GM18505 (cell line): Measurements from ENCODE around the gene UNC119B.
A peak's percentile ranks its signal among the peaks of the same experiment; 100 is the strongest.

ENCODE experiments used
- ATAC-seq: cut with Tn5 transposase; IDR thresholded peaks from one replicate; pipeline ENCODE4 v1.9.1; 2021; ENCODE audit not compliant: unreplicated experiment
- POLR2A ChIP-seq: IDR thresholded peaks from 4 replicates; pipeline ENCODE4 v1.6.1; 2011; ENCODE audit warnings: borderline replicate concordance; ENCODE audit not compliant: insufficient read depth, insufficient read length; ENCODE audit errors: extremely low read depth

UNC119B gene

GRCh38 chr12:120678572-120678971 lies 31.7 kb upstream of the UNC119B start:
- no peak for TF ChIP-seq POLR2A
- ATAC-seq = no peak

- ATAC-seq = no peak
- no peak for TF ChIP-seq POLR2A
Observed at GRCh38 chr12:120680165-120680738, 30.0 kb upstream of the UNC119B start.

GRCh38 chr12:120684523-120684932 lies 25.7 kb upstream of the UNC119B start:
- TF ChIP-seq POLR2A = no peak
- no peak for ATAC-seq

GRCh38 chr12:120685522-120685921 lies 24.7 kb upstream of the UNC119B start:
- TF ChIP-seq POLR2A = no peak
- no peak for ATAC-seq

- peak; percentile 73 for ATAC-seq
- TF ChIP-seq POLR2A = peak; percentile 73
Observed at GRCh38 chr12:120686151-120686689, 24.0 kb upstream of the UNC119B start.

DNA sequence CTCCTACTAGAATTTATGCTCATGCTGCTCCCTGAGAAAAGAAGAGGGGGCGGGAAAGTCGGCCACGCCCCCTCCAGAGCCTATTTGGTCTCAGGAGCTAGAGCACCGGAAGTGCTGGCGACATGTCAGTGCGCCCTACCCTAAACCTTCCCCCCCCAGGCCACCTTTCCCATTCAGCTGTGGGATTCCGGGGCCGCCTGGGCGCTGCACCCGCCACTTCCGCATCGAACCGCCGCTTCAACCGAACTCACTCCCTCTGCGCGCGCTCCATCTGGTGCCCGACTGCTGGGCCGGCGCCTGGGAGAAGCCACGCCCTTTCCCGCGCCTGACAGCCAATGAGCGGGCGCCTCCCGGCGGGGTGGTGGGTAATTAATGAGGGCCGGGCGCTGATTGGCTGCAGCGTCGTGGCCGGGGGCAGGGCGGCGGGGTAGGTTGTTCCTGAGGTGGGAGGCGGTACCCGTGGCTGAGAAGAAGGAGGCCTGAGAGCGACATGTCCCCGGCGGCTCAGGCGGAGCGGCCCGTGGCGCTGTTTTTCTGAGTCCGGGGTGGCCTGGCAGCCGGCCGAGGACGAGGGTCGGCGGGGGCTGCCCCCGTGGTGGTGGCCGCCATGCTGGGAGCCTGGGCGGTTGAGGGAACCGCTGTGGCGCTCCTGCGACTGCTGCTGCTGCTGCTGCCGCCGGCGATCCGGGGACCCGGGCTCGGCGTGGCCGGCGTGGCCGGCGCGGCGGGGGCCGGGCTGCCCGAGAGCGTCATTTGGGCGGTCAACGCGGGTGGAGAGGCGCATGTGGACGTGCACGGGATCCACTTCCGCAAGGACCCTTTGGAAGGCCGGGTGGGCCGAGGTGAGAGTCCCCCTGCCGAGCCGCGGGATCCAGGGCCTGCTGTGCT lies 23.3 kb upstream of the UNC119B start, which contains the start of gene MLEC:
MLEC (plus strand) TSS at position 460 of the 888 bp plus-strand sequence; CDS start at position 608, 148 bp downstream.
- TF ChIP-seq POLR2A = peak; percentile 75
- peak; percentile 68 for ATAC-seq

- no peak for TF ChIP-seq POLR2A
- ATAC-seq = no peak
Observed at GRCh38 chr12:120687578-120688289, 22.5 kb upstream of the UNC119B start.

- ATAC-seq = no peak
- TF ChIP-seq POLR2A = no peak
Observed at GRCh38 chr12:120688527-120689071, 21.7 kb upstream of the UNC119B start.

- ATAC-seq = no peak
- TF ChIP-seq POLR2A = no peak
Observed at GRCh38 chr12:120689397-120690082, 20.7 kb upstream of the UNC119B start.

DNA sequence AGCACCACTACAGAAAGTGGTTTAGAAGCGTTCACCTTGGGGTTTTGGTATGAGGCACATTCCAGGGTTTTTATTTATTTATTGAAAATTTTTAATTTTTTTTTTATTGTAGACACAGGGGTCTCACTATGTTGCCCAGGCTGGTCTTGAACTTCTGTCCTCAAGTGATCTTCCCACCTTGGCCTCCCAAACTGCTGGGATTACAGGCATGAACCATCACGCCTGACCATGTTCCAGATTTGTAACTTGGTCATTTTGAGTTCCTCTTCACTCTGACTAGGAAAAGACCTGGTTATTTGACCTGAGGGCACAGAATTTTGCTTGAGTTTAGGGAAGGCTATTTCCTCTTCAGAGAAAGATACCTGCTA lies 20.2 kb upstream of the UNC119B start:
- no peak for TF ChIP-seq POLR2A
- no peak for ATAC-seq

GRCh38 chr12:120690978-120691377 lies 19.3 kb upstream of the UNC119B start:
- TF ChIP-seq POLR2A = no peak
- no peak for ATAC-seq

DNA sequence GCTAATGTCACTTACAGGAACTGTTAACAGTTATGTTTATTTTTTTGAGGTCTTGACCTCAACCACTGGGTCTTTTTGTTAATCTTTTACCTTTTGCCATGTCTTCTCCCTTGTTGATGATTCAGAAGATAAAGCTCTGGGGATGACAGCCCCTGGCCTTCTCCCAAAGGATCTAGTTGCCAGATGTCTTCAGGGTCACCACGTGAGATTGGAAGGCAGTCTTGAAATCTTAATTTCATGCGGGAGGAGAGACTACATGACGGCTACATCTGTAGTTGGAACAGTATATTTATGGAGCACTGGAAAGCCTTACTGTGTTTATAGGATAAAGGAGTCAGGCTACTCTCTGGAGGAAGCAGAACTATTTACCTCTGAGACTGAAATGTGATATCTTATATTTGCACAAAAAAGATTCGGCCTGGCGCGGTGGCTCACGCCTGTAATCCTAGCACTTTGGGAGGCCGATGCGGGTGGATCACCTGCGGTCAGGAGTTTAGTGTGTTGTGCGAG lies 17.7 kb upstream of the UNC119B start:
- ATAC-seq = no peak
- no peak for TF ChIP-seq POLR2A
